DND-41 (cell line): ENCODE measurements around the gene LPCAT1.

ENCODE experiments used
- EZH2 ChIP-seq: IDR thresholded peaks from 3 replicates; pipeline ENCODE4 v1.6.1; 2012; ENCODE audit warnings: borderline replicate concordance, low read depth, mild to moderate bottlenecking, moderate library complexity, low read length, inconsistent platforms; ENCODE audit not compliant: severe bottlenecking
- TF ChIP-seq, protein P1 (sequence below): IDR thresholded peaks from 2 replicates; pipeline ENCODE4 v1.5.1; 2012; ENCODE audit warnings: borderline replicate concordance, low read length, moderate library complexity, mild to moderate bottlenecking; ENCODE audit not compliant: poor library complexity, severe bottlenecking; ENCODE audit errors: extremely low read depth

DNA sequence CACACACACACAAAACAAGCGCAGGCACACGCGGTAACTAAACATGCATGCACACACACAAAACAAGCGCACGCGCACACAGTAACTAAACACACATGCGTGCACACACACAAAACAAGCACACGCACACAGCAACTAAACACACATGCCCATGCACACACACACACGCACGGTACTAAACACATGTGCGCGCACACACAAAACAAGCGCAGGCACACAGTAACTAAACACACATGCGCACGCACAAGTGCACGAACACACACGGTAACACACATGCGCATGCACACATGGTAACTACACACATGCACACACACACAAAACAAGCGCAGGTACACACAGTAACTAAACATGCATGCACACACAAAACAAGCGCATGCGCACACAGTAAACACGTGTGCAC is 58.6 kb downstream of the LPCAT1 start:
- TF ChIP-seq, protein P1, sequence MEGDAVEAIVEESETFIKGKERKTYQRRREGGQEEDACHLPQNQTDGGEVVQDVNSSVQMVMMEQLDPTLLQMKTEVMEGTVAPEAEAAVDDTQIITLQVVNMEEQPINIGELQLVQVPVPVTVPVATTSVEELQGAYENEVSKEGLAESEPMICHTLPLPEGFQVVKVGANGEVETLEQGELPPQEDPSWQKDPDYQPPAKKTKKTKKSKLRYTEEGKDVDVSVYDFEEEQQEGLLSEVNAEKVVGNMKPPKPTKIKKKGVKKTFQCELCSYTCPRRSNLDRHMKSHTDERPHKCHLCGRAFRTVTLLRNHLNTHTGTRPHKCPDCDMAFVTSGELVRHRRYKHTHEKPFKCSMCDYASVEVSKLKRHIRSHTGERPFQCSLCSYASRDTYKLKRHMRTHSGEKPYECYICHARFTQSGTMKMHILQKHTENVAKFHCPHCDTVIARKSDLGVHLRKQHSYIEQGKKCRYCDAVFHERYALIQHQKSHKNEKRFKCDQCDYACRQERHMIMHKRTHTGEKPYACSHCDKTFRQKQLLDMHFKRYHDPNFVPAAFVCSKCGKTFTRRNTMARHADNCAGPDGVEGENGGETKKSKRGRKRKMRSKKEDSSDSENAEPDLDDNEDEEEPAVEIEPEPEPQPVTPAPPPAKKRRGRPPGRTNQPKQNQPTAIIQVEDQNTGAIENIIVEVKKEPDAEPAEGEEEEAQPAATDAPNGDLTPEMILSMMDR, result no peak
- TF ChIP-seq EZH2, result no peak
